ENCODE measurements around the gene LINC01488.

- TF ChIP-seq POLR2A (IDR thresholded peaks at IDR 0.05; ENCODE audit: low read length), result no peak
- no peak for TF ChIP-seq GATA1 (IDR thresholded peaks at IDR 0.05; ENCODE audit: low read depth, low read length)
These were observed 55.7 kb downstream of the LINC01488 start for GRCh38 chr11:69537126-69537525.

All from erythroblast (primary cell).